A673 (cell line): ENCODE measurements around the gene PTPRK. TPM values are rescaled to one million over a fixed set of nuclear protein-coding genes. Genes with fewer than 3 reads are reported as not detected.

ENCODE experiments used
- BruUV-seq: library from RNA; stranded (reverse); fragments of 400-500 nt; replicated peaks from 2 replicates; lab custom pipeline; 2021; lab: Mats Ljungman, UMichigan
- CTCF ChIA-PET: fragments of 300-600 bp; sonication (Branson Sonifier 250); formaldehyde crosslinking; loops from one replicate; lab custom pipeline; 2022; ENCODE audit warnings: antibody characterized with exemption; lab: Charles Lee
- POLR2A ChIA-PET: fragments of 300-600 bp; sonication (Branson Sonifier 250); formaldehyde crosslinking; loops from one replicate; lab custom pipeline; 2022; ENCODE audit warnings: antibody characterized with exemption; ENCODE audit not compliant: low non-redundant PET; lab: Charles Lee
- DNase-seq: peaks from one replicate; pipeline ENCODE4 v3.0.0-alpha.2; 2015; ENCODE audit warnings: low spot score
- H3K27ac ChIP-seq: fragments of 200-600 bp; sonication (generic); 2 replicates; pipeline ENCODE4 v1.5.1; 2016; ENCODE audit warnings: mixed run types, low read depth, mild to moderate bottlenecking, mixed read lengths, antibody characterized with exemption, low read length; ENCODE audit not compliant: poor library complexity, severe bottlenecking
- H3K27me3 ChIP-seq: fragments of 200-600 bp; sonication (generic); replicated peaks from 2 replicates; pipeline ENCODE4 v1.6.1; 2017; ENCODE audit warnings: mixed run types, low read depth, mild to moderate bottlenecking, mixed read lengths, antibody characterized with exemption, low read length; ENCODE audit not compliant: insufficient read depth, poor library complexity
- H3K36me3 ChIP-seq: fragments of 200-600 bp; sonication (generic); 2 replicates; pipeline ENCODE4 v1.6.1; 2016; ENCODE audit warnings: mixed run types, mild to moderate bottlenecking, mixed read lengths, antibody characterized with exemption, low read length; ENCODE audit not compliant: insufficient read depth, poor library complexity, severe bottlenecking
- H3K4me1 ChIP-seq: fragments of 200-600 bp; sonication (generic); 2 replicates; pipeline ENCODE4 v1.6.1; 2017; ENCODE audit warnings: mixed run types, mild to moderate bottlenecking, mixed read lengths, antibody characterized with exemption, low read length; ENCODE audit not compliant: insufficient read depth, poor library complexity, severe bottlenecking
- H3K4me3 ChIP-seq: fragments of 200-600 bp; sonication (generic); 2 replicates; pipeline ENCODE4 v1.5.1; 2016; ENCODE audit warnings: low read depth, mixed run types, mild to moderate bottlenecking, mixed read lengths, low read length; ENCODE audit not compliant: poor library complexity, severe bottlenecking
- H3K9me3 ChIP-seq: fragments of 200-600 bp; sonication (generic); 2 replicates; pipeline ENCODE4 v1.6.1; 2016; ENCODE audit warnings: mixed run types, low read depth, mild to moderate bottlenecking, mixed read lengths, antibody characterized with exemption, low read length; ENCODE audit not compliant: poor library complexity, severe bottlenecking
- CTCF ChIP-seq: fragments of 300-800, 200-600 bp; sonication (generic); conservative IDR thresholded peaks from 2 replicates; pipeline ENCODE4 v1.5.1; 2017; ENCODE audit warnings: low read depth, mild to moderate bottlenecking, antibody characterized with exemption, low read length, moderate library complexity, mixed read lengths
- EZH2 ChIP-seq: fragments of 200-600 bp; sonication (generic); IDR thresholded peaks from 2 replicates; pipeline ENCODE4 v1.6.1; 2017; ENCODE audit warnings: borderline replicate concordance, low read depth, mild to moderate bottlenecking, mixed read lengths, antibody characterized with exemption, low read length; ENCODE audit not compliant: poor library complexity, severe bottlenecking
- intact Hi-C: fragments of 100-400 bp; cut with micrococcal nuclease; formaldehyde crosslinking; loops from one replicate; pipeline ENCODE4 v1.10.0; 2022; ENCODE audit not compliant: unreplicated experiment
- total RNA-seq: library from RNA; stranded (reverse); gene quantifications from 2 replicates; pipeline ENCODE4 v1.2.3, GENCODE V29; 2021

Gene PTPRK
- total RNA-seq, 1 experiment from 2014 or later = 77.3 TPM

- DNase-seq = no peak
- Histone ChIP-seq H3K4me1 (no peaks in the 10 kb centered on the region), H3K9me3 (no peaks in the 10 kb centered on the region), H3K4me3 (no peak overlapping the region), H3K27me3 (no peaks in the 10 kb centered on the region), H3K36me3 (no peaks in the 10 kb centered on the region), H3K27ac (no peak overlapping the region)
- intact Hi-C loops = no loop called here
- no peak for TF ChIP-seq EZH2
- BruUV-seq = no TSS peak
- ChIA-PET POLR2A (no interaction called here), CTCF (no interaction called here)
Observed at GRCh38 chr6:128155826-128156225, 364.6 kb downstream of the PTPRK start.

GRCh38 chr6:128152551-128152950 lies 367.8 kb downstream of the PTPRK start:
- Histone ChIP-seq H3K4me3 (no peak overlapping the region), H3K27ac (no peak overlapping the region), H3K27me3 (no peaks in the 10 kb centered on the region), H3K4me1 (no peaks in the 10 kb centered on the region), H3K36me3 (no peaks in the 10 kb centered on the region), H3K9me3 (no peaks in the 10 kb centered on the region)
- POLR2A ChIA-PET = no interaction called here
- intact Hi-C loops = no loop called here
- no peak for DNase-seq
- BruUV-seq = no TSS peak
- TF ChIP-seq EZH2 (no peak), CTCF (no peak)
- CTCF ChIA-PET = no interaction called here

- CTCF ChIA-PET = no interaction called here
- Histone ChIP-seq H3K36me3 (no peaks in the 10 kb centered on the region), H3K4me3 (no peak overlapping the region), H3K27ac (no peak overlapping the region), H3K9me3 (no peaks in the 10 kb centered on the region), H3K27me3 (no peaks in the 10 kb centered on the region), H3K4me1 (no peaks in the 10 kb centered on the region)
- TF ChIP-seq EZH2 (no peak), CTCF (no peak)
- POLR2A ChIA-PET = no interaction called here
- no TSS peak for BruUV-seq
- DNase-seq = no peak
- intact Hi-C loops = no loop called here
Observed at GRCh38 chr6:128150376-128150775, 370.0 kb downstream of the PTPRK start.

GRCh38 chr6:128149796-128150195 lies 370.6 kb downstream of the PTPRK start:
- Histone ChIP-seq H3K9me3 (no peaks in the 10 kb centered on the region), H3K27me3 (no peaks in the 10 kb centered on the region), H3K4me1 (no peaks in the 10 kb centered on the region), H3K36me3 (no peaks in the 10 kb centered on the region), H3K4me3 (no peak overlapping the region), H3K27ac (no peak overlapping the region)
- TF ChIP-seq CTCF (no peak), EZH2 (no peak)
- ChIA-PET CTCF (no interaction called here), POLR2A (no interaction called here)
- no peak for DNase-seq
- intact Hi-C loops = no loop called here
- no TSS peak for BruUV-seq
